ENCODE measurements around the gene ERF. TPM values are rescaled to one million over a fixed set of nuclear protein-coding genes. Genes with fewer than 3 reads are reported as not detected.
A peak's percentile ranks its signal among the peaks of the same experiment; 100 is the strongest.

ERF gene
- total and polyA plus RNA-seq, 10 of the 15 experiments (the other 5 are each of a cell fraction or from before 2014, with no cell fraction given): 0.02 to 51.8 (median 14.4) TPM

DNA sequence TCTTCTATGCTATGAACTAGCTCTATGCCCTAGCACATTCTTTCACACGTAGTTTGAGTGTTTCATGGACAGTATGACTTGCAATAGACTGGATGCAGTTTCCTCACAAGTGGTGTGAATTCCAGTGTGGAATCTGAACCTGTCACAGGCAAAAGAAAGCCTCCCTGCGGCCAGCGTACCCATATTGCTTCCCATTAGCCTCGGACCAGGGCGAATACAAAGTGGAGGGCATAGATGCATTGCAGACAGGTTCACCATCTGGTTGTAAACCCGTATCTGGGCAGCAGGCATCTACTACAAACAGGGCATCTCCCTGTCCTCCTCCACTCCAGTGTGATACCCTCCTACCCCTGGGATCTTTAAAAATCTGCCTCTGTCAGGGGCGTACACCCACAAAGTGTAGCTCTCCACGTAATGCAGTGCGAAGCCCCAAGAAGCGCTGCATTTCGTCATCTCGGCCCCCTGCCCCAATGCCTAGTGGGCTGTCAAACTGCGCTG lies 12.8 kb upstream of the ERF start:
- peaks cover 0 to 7% of the 10 kb centered on the region in 2 experiments; a peak in 2 of 4 replicates for H3K36me3 ChIP-seq (ENCODE audit: control insufficient read depth in 2 of 2, insufficient read depth in 2 of 2, low read length in 1 of 2)
- in situ Hi-C loops (cut with MboI): no loop called here
- H3K27me3 ChIP-seq (replicated peaks in 1 of 2; ENCODE audit: control insufficient read depth in 2 of 2, insufficient read depth in 2 of 2, low read length in 1 of 2): no peaks in the 10 kb centered on the region
- H3K4me3 ChIP-seq: peak overlapping the region; percentile 63; the same call in 1 of the 2 replicates
- peaks cover 27% of the 10 kb centered on the region for H3K79me2 ChIP-seq (ENCODE audit: control insufficient read depth, insufficient read depth, low read length)
- H2AFZ ChIP-seq (ENCODE audit: control insufficient read depth, low read depth, low read length): peak overlapping the region; percentile 95
- H3K9ac ChIP-seq (ENCODE audit: control insufficient read depth, insufficient read depth, low read length): peak overlapping the region; percentile 99
- WGBS (ENCODE audit: insufficient coverage, insufficient replicate concordance, low lambda C conversion rate, missing lambda C conversion rate): 4% methylated on average over 13 of the region's 13 CpGs
- intact Hi-C loops (cut with micrococcal nuclease; ENCODE audit: unreplicated experiment): loop anchor here (1.0 to 2.0 kb wide), 3 partner anchors 12 to 24 kb away; partner anchors contain the start of gene ERF
- SMC1A ChIA-PET (ENCODE audit: uncharacterized antibody, unreplicated experiment): interaction anchor here (1.2 kb wide), 1 partner anchor 25 kb away, joined by 3 read pairs; no protein-coding TSS in a partner anchor
- DNase-seq (ENCODE audit: low read depth, low spot score): no peak
- no TSS peak for BruUV-seq (replicated peaks)
- CTCF ChIA-PET: interaction anchor here (0.7 to 1.4 kb wide), 2 partner anchors 23 to 154 kb away, joined by 3 read pairs; no protein-coding TSS in a partner anchor
- H3K9me3 ChIP-seq (replicated peaks; ENCODE audit: control insufficient read depth, insufficient read depth, low read length): no peaks in the 10 kb centered on the region
- RAD21 ChIA-PET (ENCODE audit: unreplicated experiment): interaction anchor here (1.0 kb wide), 1 partner anchor 12 kb away, joined by 3 read pairs; no protein-coding TSS in a partner anchor
- no peak for ATAC-seq
- POLR2A ChIA-PET: interaction anchor here (0.6 to 1.2 kb wide), 2 partner anchors 11 to 25 kb away, joined by 3 read pairs; partner anchors contain the start of gene GSK3A
- FAIRE-seq: no peak
- peaks cover 15% of the 10 kb centered on the region for H3K4me1 ChIP-seq (ENCODE audit: control insufficient read depth, insufficient read depth, low read length)
- peak overlapping the region; percentile 100 for H3K27ac ChIP-seq (ENCODE audit: control insufficient read depth, insufficient read depth)
- no peaks in the 10 kb centered on the region for H4K20me1 ChIP-seq (ENCODE audit: control insufficient read depth, insufficient read depth)
- peak overlapping the region; percentile 94 for H3K4me2 ChIP-seq (ENCODE audit: control insufficient read depth, insufficient read depth)
- TF ChIP-seq POLR2AphosphoS2 (IDR thresholded peaks at IDR 0.05; ENCODE audit: low read depth, low read length): no peak
- no peak for TF ChIP-seq JUND (IDR thresholded peaks at IDR 0.05; ENCODE audit: low read depth, low read length)
- TF ChIP-seq BCL11A (IDR thresholded peaks at IDR 0.05; ENCODE audit: low read depth, low read length): no peak
- TF ChIP-seq TCF12 (IDR thresholded peaks at IDR 0.05; ENCODE audit: low read depth, low read length): no peak
- no peak for TF ChIP-seq ZNF24 (IDR thresholded peaks at IDR 0.05)
- no peak for TF ChIP-seq GABPA (IDR thresholded peaks at IDR 0.05; ENCODE audit: low read depth)
- no peak for TF ChIP-seq EZH2 (IDR thresholded peaks at IDR 0.05; ENCODE audit: borderline replicate concordance, control insufficient read depth, low read depth, low read length)
- TF ChIP-seq MEF2B (IDR thresholded peaks at IDR 0.05; ENCODE audit: partially characterized antibody, poor library complexity, severe bottlenecking): peak; percentile 9
- no peak for TF ChIP-seq BRCA1 (IDR thresholded peaks at IDR 0.05; ENCODE audit: low read depth, low read length)
- TF ChIP-seq NR2C2 (IDR thresholded peaks at IDR 0.05; ENCODE audit: borderline replicate concordance, control insufficient read depth, insufficient read length, low read depth): no peak
- TF ChIP-seq POU2F2 (IDR thresholded peaks at IDR 0.05; ENCODE audit: borderline replicate concordance, low read depth, low read length): no peak
- TF ChIP-seq NKRF (conservative IDR thresholded peaks at IDR 0.05): peak; percentile 74; the same call in 1 of the 2 replicates
- TF ChIP-seq NR2F1 (conservative IDR thresholded peaks at IDR 0.05): no peak
- no peak for TF ChIP-seq HCFC1 (IDR thresholded peaks at IDR 0.05; ENCODE audit: low read length)
- TF ChIP-seq SMARCA5 (IDR thresholded peaks at IDR 0.05): no peak
- 0 out of 2 replicates have a peak, but pooled peaks have one; percentile 40 for TF ChIP-seq RB1 (IDR thresholded peaks at IDR 0.05; ENCODE audit: borderline replicate concordance)
- no peak for TF ChIP-seq SPI1 (IDR thresholded peaks at IDR 0.05; ENCODE audit: borderline replicate concordance, insufficient read depth, low read depth, low read length)
- no peak for TF ChIP-seq ZNF622 (IDR thresholded peaks at IDR 0.05)
- TF ChIP-seq, protein P1, sequence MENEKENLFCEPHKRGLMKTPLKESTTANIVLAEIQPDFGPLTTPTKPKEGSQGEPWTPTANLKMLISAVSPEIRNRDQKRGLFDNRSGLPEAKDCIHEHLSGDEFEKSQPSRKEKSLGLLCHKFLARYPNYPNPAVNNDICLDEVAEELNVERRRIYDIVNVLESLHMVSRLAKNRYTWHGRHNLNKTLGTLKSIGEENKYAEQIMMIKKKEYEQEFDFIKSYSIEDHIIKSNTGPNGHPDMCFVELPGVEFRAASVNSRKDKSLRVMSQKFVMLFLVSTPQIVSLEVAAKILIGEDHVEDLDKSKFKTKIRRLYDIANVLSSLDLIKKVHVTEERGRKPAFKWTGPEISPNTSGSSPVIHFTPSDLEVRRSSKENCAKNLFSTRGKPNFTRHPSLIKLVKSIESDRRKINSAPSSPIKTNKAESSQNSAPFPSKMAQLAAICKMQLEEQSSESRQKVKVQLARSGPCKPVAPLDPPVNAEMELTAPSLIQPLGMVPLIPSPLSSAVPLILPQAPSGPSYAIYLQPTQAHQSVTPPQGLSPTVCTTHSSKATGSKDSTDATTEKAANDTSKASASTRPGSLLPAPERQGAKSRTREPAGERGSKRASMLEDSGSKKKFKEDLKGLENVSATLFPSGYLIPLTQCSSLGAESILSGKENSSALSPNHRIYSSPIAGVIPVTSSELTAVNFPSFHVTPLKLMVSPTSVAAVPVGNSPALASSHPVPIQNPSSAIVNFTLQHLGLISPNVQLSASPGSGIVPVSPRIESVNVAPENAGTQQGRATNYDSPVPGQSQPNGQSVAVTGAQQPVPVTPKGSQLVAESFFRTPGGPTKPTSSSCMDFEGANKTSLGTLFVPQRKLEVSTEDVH (IDR thresholded peaks at IDR 0.05; ENCODE audit: low read depth, partially characterized antibody): no peak
- TF ChIP-seq STAT3 (IDR thresholded peaks at IDR 0.05; ENCODE audit: low read depth, low read length): no peak
- TF ChIP-seq ATF7 (IDR thresholded peaks at IDR 0.05; ENCODE audit: low read depth): no peak
- TF ChIP-seq SMAD1 (IDR thresholded peaks at IDR 0.05; ENCODE audit: low read depth, partially characterized antibody): no peak
